K562 (cell line): ENCODE data around the gene ELF3. TPM values are rescaled to one million over a fixed set of nuclear protein-coding genes. Genes with fewer than 3 reads are reported as not detected.
"Not testable (repeated sequence)": the region's sequence is repeated elsewhere in the genome, so short reads cannot be mapped to it uniquely, and the experiment has no call there.

ENCODE experiments used
- ATAC-seq: fragments of 200-7000 bp; cut with Tn5 transposase; 3 replicates; pipeline ENCODE4 v1.9.1; 2020; ENCODE audit warnings: moderate library complexity
- BruUV-seq: library from RNA; stranded (reverse); fragments of 400-500 nt; replicated peaks from 2 replicates; lab custom pipeline; 2021; lab: Mats Ljungman, UMichigan
- CTCF ChIA-PET: fragments of 300-600 bp; formaldehyde crosslinking; extraction: SDS; loops from one replicate; lab custom pipeline; 2021; ENCODE audit warnings: low intra/inter-chr PET ratio; lab: Yijun Ruan, JAX
- POLR2A ChIA-PET: fragments of 300-600, 350-650 bp; sonication (Branson Sonifier 250); formaldehyde crosslinking; extraction: SDS; loops from one replicate; lab custom pipeline; 2021; ENCODE audit warnings: antibody characterized with exemption, inconsistent platforms; lab: Yijun Ruan, JAX
- DNase-seq, 4 experiments: peaks; one replicate each; pipeline versions ENCODE4 v3.0.0 to v3.0.0-alpha.2; 2011 to 2018; ENCODE audit warnings: low spot score in 3 of 4, mixed read lengths in 3 of 4; ENCODE audit errors: extremely low read depth in 1 of 4
- FAIRE-seq: peaks from 2 replicates; lab custom pipeline; 2011; peaks lifted over from hg19 to GRCh38; lab: Jason Lieb, UNC
- H2AFZ ChIP-seq: 2 replicates; pipeline ENCODE4 v1.6.0; 2011; ENCODE audit warnings: low read depth, low read length, control low read depth, inconsistent platforms
- H3K27ac ChIP-seq: fragments of 200-600 bp; 3 replicates; pipeline ENCODE4 v1.8.0; 2011; ENCODE audit warnings: low read depth, mild to moderate bottlenecking, control low read depth, inconsistent platforms, low read length, moderate library complexity, mixed read lengths; ENCODE audit errors: extremely low read depth
- H3K27me3 ChIP-seq, 2 experiments: fragments of 300-600 bp in 1 of 2; 2 replicates in 1 of 2; 3 replicates in 1 of 2; pipeline versions ENCODE4 v1.6.0 to v1.8.0; 2011; ENCODE audit warnings: inconsistent platforms in 2 of 2, low read length in 2 of 2, mild to moderate bottlenecking in 1 of 2, mixed read lengths in 1 of 2, moderate library complexity in 1 of 2; ENCODE audit not compliant: control insufficient read depth in 2 of 2, insufficient read depth in 2 of 2
- H3K36me3 ChIP-seq: fragments of 300-600 bp; 3 replicates; pipeline ENCODE4 v1.8.0; 2011; ENCODE audit warnings: mild to moderate bottlenecking, low read length, inconsistent platforms; ENCODE audit not compliant: control insufficient read depth, insufficient read depth
- H3K4me1 ChIP-seq, 2 experiments: fragments of 200-600 bp in 1 of 2; replicated peaks in 1 of 2; 2 replicates in 1 of 2; 3 replicates in 1 of 2; pipeline versions ENCODE4 v1.5.1 to v1.8.0; 2011; ENCODE audit warnings: inconsistent platforms in 2 of 2, low read length in 2 of 2, mild to moderate bottlenecking in 1 of 2, mixed read lengths in 1 of 2, moderate library complexity in 1 of 2; ENCODE audit not compliant: control insufficient read depth in 2 of 2, insufficient read depth in 2 of 2
- H3K4me2 ChIP-seq: 2 replicates; pipeline ENCODE4 v1.6.1; 2011; ENCODE audit warnings: low read length, control low read depth, inconsistent platforms, mixed read lengths; ENCODE audit not compliant: insufficient read depth
- H3K4me3 ChIP-seq: fragments of 200-600 bp; sonication (generic), shearing (Covaris generic); 2 replicates; pipeline ENCODE4 v1.5.1; 2016; ENCODE audit warnings: control low read depth, inconsistent platforms
- H3K79me2 ChIP-seq: fragments of 200-600 bp; 3 replicates; pipeline ENCODE4 v1.8.0; 2011; ENCODE audit warnings: low read length, inconsistent platforms; ENCODE audit not compliant: control insufficient read depth, insufficient read depth
- H3K9ac ChIP-seq, 2 experiments: 2 replicates each; pipeline versions ENCODE4 v1.6.0 to v1.6.1; 2011; ENCODE audit warnings: low read depth in 2 of 2, low read length in 2 of 2, control low read depth in 1 of 2, inconsistent platforms in 1 of 2, mild to moderate bottlenecking in 1 of 2, mixed read lengths in 1 of 2; ENCODE audit not compliant: insufficient read depth in 1 of 2
- H3K9me1 ChIP-seq: one replicate; pipeline ENCODE4 v1.6.0; 2011; ENCODE audit warnings: inconsistent platforms, mild to moderate bottlenecking, low read length, moderate library complexity; ENCODE audit not compliant: control insufficient read depth, insufficient read depth
- H3K9me3 ChIP-seq: replicated peaks from 2 replicates; pipeline ENCODE4 v1.5.1; 2011; ENCODE audit warnings: low read depth, low read length, inconsistent platforms; ENCODE audit not compliant: control insufficient read depth, insufficient read depth
- H4K20me1 ChIP-seq: replicated peaks from 2 replicates; pipeline ENCODE4 v1.6.1; 2011; ENCODE audit warnings: low read length, inconsistent platforms, mixed read lengths; ENCODE audit not compliant: control insufficient read depth, insufficient read depth
- ADNP ChIP-seq: fragments of 200-800 bp; sonication (Bioruptor generic); IDR thresholded peaks from 2 replicates; pipeline ENCODE4 v1.6.1; 2016; ENCODE audit warnings: missing genetic modification characterization, missing compliant biosample characterization
- FOS ChIP-seq: IDR thresholded peaks from 3 replicates; pipeline ENCODE4 v1.6.1; 2011; ENCODE audit not compliant: insufficient read length; ENCODE audit errors: extremely low read depth
- FOSL1 ChIP-seq: fragments of 200-800 bp; sonication (Bioruptor generic); conservative IDR thresholded peaks from 2 replicates; pipeline ENCODE4 v1.6.1; 2016; ENCODE audit warnings: missing genetic modification characterization, missing compliant biosample characterization
- FOXK2 ChIP-seq, 2 experiments: fragments of 450-650 bp; IDR thresholded peaks in 1 of 2; conservative IDR thresholded peaks in 1 of 2; 2 replicates each; pipeline ENCODE4 v1.6.1; 2016; ENCODE audit warnings: low read depth in 2 of 2, mild to moderate bottlenecking in 1 of 2
- GABPB1 ChIP-seq: sonication (generic); formaldehyde crosslinking; IDR thresholded peaks from 2 replicates; pipeline ENCODE4 v1.8.0; 2022; ENCODE audit warnings: mild to moderate bottlenecking, missing genetic modification reagents
- HDAC2 ChIP-seq: fragments of 450-650 bp; IDR thresholded peaks from 2 replicates; pipeline ENCODE4 v1.6.1; 2016; ENCODE audit warnings: mild to moderate bottlenecking
- HDAC8 ChIP-seq: fragments of 450-650 bp; IDR thresholded peaks from 2 replicates; pipeline ENCODE4 v1.6.1; 2016; ENCODE audit warnings: mild to moderate bottlenecking, missing genetic modification characterization, moderate library complexity, missing compliant biosample characterization
- LEF1 ChIP-seq: fragments of 450-650 bp; IDR thresholded peaks from 2 replicates; pipeline ENCODE4 v1.6.1; 2016; ENCODE audit warnings: mild to moderate bottlenecking
- MEF2D ChIP-seq: conservative IDR thresholded peaks from 2 replicates; pipeline ENCODE4 v1.6.1; 2016; ENCODE audit warnings: low read depth, missing genetic modification characterization, missing compliant biosample characterization
- NFE2L1 ChIP-seq: fragments of 450-650 bp; IDR thresholded peaks from 2 replicates; pipeline ENCODE4 v1.6.1; 2016; ENCODE audit warnings: missing genetic modification characterization, low read depth, mild to moderate bottlenecking, missing compliant biosample characterization, moderate library complexity, borderline replicate concordance
- NR2C2 ChIP-seq, 2 experiments: fragments of 200-800 bp in 1 of 2; sonication (Bioruptor generic) in 1 of 2; sonication (generic) in 1 of 2; formaldehyde crosslinking in 1 of 2; IDR thresholded peaks; 2 replicates each; pipeline versions ENCODE4 v1.6.1 to v1.8.0; 2016 to 2022; ENCODE audit warnings: mild to moderate bottlenecking in 1 of 2, missing compliant biosample characterization in 1 of 2, missing genetic modification characterization in 1 of 2, missing genetic modification reagents in 1 of 2
- POLR3A ChIP-seq: IDR thresholded peaks from 2 replicates; pipeline ENCODE4 v1.6.1; 2011; ENCODE audit warnings: borderline replicate concordance, mild to moderate bottlenecking, moderate library complexity; ENCODE audit not compliant: insufficient read length, insufficient read depth; ENCODE audit errors: extremely low read depth
- SMARCA5 ChIP-seq: fragments of 450-650 bp; IDR thresholded peaks from 2 replicates; pipeline ENCODE4 v1.6.1; 2016
- SMARCC2 ChIP-seq: fragments of 450-650 bp; IDR thresholded peaks from 2 replicates; pipeline ENCODE4 v1.6.1; 2017; ENCODE audit warnings: antibody characterized with exemption, moderate library complexity, mild to moderate bottlenecking, low read depth
- SMARCE1 ChIP-seq: fragments of 450-650 bp; IDR thresholded peaks from 2 replicates; pipeline ENCODE4 v1.7.1; 2016; ENCODE audit warnings: mild to moderate bottlenecking
- SP1 ChIP-seq: sonication (generic); formaldehyde crosslinking; IDR thresholded peaks from 2 replicates; pipeline ENCODE4 v1.8.1; 2022; ENCODE audit warnings: mild to moderate bottlenecking, missing genetic modification reagents
- TCF7L2 ChIP-seq: fragments of 150-350 bp; IDR thresholded peaks from 2 replicates; pipeline ENCODE4 v1.6.1; 2016; ENCODE audit warnings: low read depth, mild to moderate bottlenecking, low read length, moderate library complexity
- ZNF282 ChIP-seq: sonication (generic); formaldehyde crosslinking; IDR thresholded peaks from 2 replicates; pipeline ENCODE4 v1.8.1; 2023; ENCODE audit warnings: missing genetic modification reagents
- ZNF586 ChIP-seq: fragments of 450-650 bp; formaldehyde crosslinking; conservative IDR thresholded peaks from 2 replicates; pipeline ENCODE4 v1.4.0; 2020; ENCODE audit warnings: mild to moderate bottlenecking, moderate library complexity
- ZNF717 ChIP-seq: fragments of 250-450 bp; sonication (Bioruptor Pico); IDR thresholded peaks from 2 replicates; pipeline ENCODE4 v1.5.0; 2021
- WGBS: fragments of 100-300 bp; shearing (Covaris generic); methylation state at CpG from one replicate; pipeline ENCODE4 v1.1.6; 2016; ENCODE audit warnings: low coverage, mixed read lengths; ENCODE audit not compliant: insufficient coverage; ENCODE audit errors: missing lambda C conversion rate; 5-methylcytosine and 5-hydroxymethylcytosine counted together
- in situ Hi-C: fragments of 300-500 bp; cut with MboI; formaldehyde crosslinking; loops from 4 replicates; pipeline ENCODE4 v1.15.0; 2018; ENCODE audit warnings: inconsistent platforms, mixed read lengths
- intact Hi-C: fragments of 100-400 bp; cut with micrococcal nuclease; formaldehyde crosslinking; loops from 2 replicates; pipeline ENCODE4 v1.14.2; 2022
- polyA plus RNA-seq, 8 experiments: library from polyadenylated mRNA; depleted of rRNA in 4 of 8; stranded (reverse) in 5 of 8; unstranded in 3 of 8; fragments of >200 nt; fragmentation: Nextera tagmentation in 2 of 8; fragmentation: Illumina TruSeq in 1 of 8; extraction: Ambion mirVana in 2 of 8; extraction: Trizol in 1 of 8; gene quantifications; 2 replicates each; pipeline versions ENCODE4 v1.2.1 to v1.2.3, GENCODE V29; 2011 to 2014; ENCODE audit warnings: inconsistent platforms in 1 of 8, missing spikeins in 1 of 8
- total RNA-seq, 7 experiments: library from RNA; depleted of rRNA in 6 of 7; stranded (reverse); fragments of >200 nt in 6 of 7; fragmentation: Illumina TruSeq in 2 of 7; extraction: Trizol in 2 of 7; gene quantifications; 2 replicates each; pipeline versions ENCODE4 v1.2.1 to v1.2.3, GENCODE V29; 2011 to 2021; ENCODE audit warnings: low replicate concordance in 1 of 7
- TF ChIP-seq, protein P1 (sequence below): sonication (generic); formaldehyde crosslinking; IDR thresholded peaks from 2 replicates; pipeline ENCODE4 v1.8.1; 2023; ENCODE audit warnings: mild to moderate bottlenecking, missing genetic modification reagents

ELF3 gene
- total and polyA plus RNA-seq, 9 of the 15 experiments (the other 6 are each of a cell fraction or from before 2014, with no cell fraction given): 0.03 to 1.2 (median 0.07) TPM; not detected in 4

DNA sequence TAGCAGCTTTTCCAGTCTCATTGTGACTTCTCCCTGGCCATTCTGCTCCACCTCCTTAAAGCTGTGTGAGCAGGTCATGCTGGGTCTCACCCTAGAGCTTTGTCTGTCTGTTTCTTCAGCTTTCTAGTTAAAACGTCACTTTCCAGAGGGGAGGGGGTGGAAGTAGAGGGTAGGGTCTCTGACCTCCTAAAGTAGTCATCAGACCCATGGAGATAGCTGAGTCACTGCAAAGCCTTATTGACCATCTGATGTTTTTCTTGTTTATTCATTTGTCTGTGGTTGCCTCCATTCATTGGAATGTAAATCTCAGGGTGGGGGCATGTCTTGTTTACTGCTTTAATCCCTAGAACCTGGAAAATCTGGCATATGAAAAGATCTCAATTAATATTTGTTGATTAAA lies 52.7 kb downstream of the ELF3 start (continued):
- TF ChIP-seq TCF7L2 (no peak), ZNF282 (CRISPR knock-in tag) (no peak), ZNF717 (no peak), FOSL1 (tag) (peak; percentile 50; the same call in 1 of the 2 replicates), MEF2D (tag) (0 out of 2 replicates have a peak, but pooled peaks have one; percentile 24), LEF1 (no peak), HDAC8 (tag) (no peak), SMARCE1 (peak; percentile 55; the same call in 1 of the 2 replicates), GABPB1 (no peak), FOXK2 (conservative IDR thresholded peaks at IDR 0.05 in 1 of 2, IDR thresholded peaks at IDR 0.05 in 1 of 2; ENCODE audit: low read depth in 2 of 2) (peak; percentile 67 to 87; a peak in 3 of 4 replicates), ZNF586 (no peak), NFE2L1 (tag) (peak; percentile 22; the same call in 1 of the 2 replicates)

DNA sequence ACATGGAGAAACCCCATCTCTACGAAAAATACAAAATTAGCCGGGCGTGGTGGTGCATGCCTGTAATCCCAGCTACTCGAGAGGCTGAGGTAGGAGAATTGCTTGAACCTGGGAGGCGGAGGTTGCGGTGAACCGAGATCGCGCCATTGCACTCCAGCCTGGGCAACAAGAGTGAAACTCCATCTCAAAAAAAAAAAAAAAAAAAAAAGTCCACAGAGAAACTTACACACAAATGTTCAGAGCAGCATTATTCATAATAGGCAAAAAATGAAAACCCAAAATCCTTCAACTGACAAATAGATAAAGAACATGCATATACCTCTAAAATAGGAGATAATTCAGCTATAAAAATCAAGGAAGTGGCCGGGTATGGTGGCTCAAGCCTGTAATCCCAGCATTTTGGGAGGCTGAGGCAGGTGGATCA lies 54.5 kb downstream of the ELF3 start:
- H3K9me3 ChIP-seq; BruUV-seq; H3K9me1 ChIP-seq; H3K79me2 ChIP-seq; H2AFZ ChIP-seq; H4K20me1 ChIP-seq; ATAC-seq; H3K9ac ChIP-seq; H3K27me3 ChIP-seq; FAIRE-seq; H3K36me3 ChIP-seq; in situ Hi-C loops; H3K4me3 ChIP-seq; H3K27ac ChIP-seq; DNase-seq; TF ChIP-seq NR2C2 (CRISPR knock-in tag; IDR thresholded peaks at IDR 0.05): not testable (repeated sequence)
- peaks cover 0 to 15% of the 10 kb centered on the region in 2 experiments; a peak in 4 of 5 replicates for H3K4me1 ChIP-seq
- 5% methylated on average over 5 of the region's 10 CpGs for WGBS
- peak overlapping the region; percentile 34; the same call in 1 of the 2 replicates for H3K4me2 ChIP-seq
- POLR2A ChIA-PET: interaction anchor here (0.8 to 1.3 kb wide), 3 partner anchors 8 to 16 kb away, joined by 3 read pairs; no protein-coding TSS in a partner anchor
- CTCF ChIA-PET: interaction anchor here (0.6 kb wide), 1 partner anchor 50 kb away, joined by 3 read pairs; no protein-coding TSS in a partner anchor
- intact Hi-C loops: loop anchor here (1.0 kb wide), 1 partner anchor 11 kb away; no protein-coding TSS in a partner anchor
- TF ChIP-seq SMARCA5 (0 out of 2 replicates have a peak, but pooled peaks have one; percentile 22), FOSL1 (tag) (peak; percentile 81), FOS (peak; percentile 0), MEF2D (tag) (0 out of 2 replicates have a peak, but pooled peaks have one; percentile 20), HDAC2 (0 out of 2 replicates have a peak, but pooled peaks have one; percentile 13), POLR3A (peak; percentile 46), SP1 (CRISPR knock-in tag) (0 out of 2 replicates have a peak, but pooled peaks have one; percentile 23), ADNP (tag) (peak; percentile 93), NR2C2 (tag; IDR thresholded peaks at IDR 0.05) (peak; percentile 50; the same call in 1 of the 2 replicates), SMARCC2 (0 out of 2 replicates have a peak, but pooled peaks have one; percentile 11)
- TF ChIP-seq, protein P1, sequence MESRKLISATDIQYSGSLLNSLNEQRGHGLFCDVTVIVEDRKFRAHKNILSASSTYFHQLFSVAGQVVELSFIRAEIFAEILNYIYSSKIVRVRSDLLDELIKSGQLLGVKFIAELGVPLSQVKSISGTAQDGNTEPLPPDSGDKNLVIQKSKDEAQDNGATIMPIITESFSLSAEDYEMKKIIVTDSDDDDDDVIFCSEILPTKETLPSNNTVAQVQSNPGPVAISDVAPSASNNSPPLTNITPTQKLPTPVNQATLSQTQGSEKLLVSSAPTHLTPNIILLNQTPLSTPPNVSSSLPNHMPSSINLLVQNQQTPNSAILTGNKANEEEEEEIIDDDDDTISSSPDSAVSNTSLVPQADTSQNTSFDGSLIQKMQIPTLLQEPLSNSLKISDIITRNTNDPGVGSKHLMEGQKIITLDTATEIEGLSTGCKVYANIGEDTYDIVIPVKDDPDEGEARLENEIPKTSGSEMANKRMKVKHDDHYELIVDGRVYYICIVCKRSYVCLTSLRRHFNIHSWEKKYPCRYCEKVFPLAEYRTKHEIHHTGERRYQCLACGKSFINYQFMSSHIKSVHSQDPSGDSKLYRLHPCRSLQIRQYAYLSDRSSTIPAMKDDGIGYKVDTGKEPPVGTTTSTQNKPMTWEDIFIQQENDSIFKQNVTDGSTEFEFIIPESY (CRISPR knock-in tag): peak; percentile 91
